Endothelial cell of umbilical vein (primary cell): ENCODE measurements around the gene STARD13. TPM values are rescaled to one million over a fixed set of nuclear protein-coding genes. Genes with fewer than 3 reads are reported as not detected.

Source experiments
- BruUV-seq: library from RNA; stranded (reverse); fragments of 400-500 nt; replicated peaks from 2 replicates; lab custom pipeline; 2021; lab: Mats Ljungman, UMichigan
- CTCF ChIA-PET: fragments of 300-600, 350-600 bp; sonication (Branson Sonifier 250); formaldehyde crosslinking; loops from one replicate; lab custom pipeline; 2021; ENCODE audit warnings: antibody characterized with exemption, inconsistent platforms; lab: Charles Lee
- POLR2A ChIA-PET: fragments of 300-600, 350-600 bp; sonication (Branson Sonifier 250); formaldehyde crosslinking; loops from one replicate; lab custom pipeline; 2021; ENCODE audit warnings: antibody characterized with exemption, inconsistent platforms; lab: Charles Lee
- DNase-seq: peaks from one replicate; pipeline ENCODE4 v3.0.0-alpha.2; 2011; ENCODE audit warnings: low read depth, low spot score
- FAIRE-seq: peaks from 2 replicates; lab custom pipeline; 2011; peaks lifted over from hg19 to GRCh38; lab: Jason Lieb, UNC
- H2AFZ ChIP-seq: 2 replicates; pipeline ENCODE4 v1.6.0; 2012; ENCODE audit warnings: low read depth, low read length, control low read depth, inconsistent platforms
- H3K27ac ChIP-seq: 2 replicates; pipeline ENCODE4 v1.5.1; 2011; ENCODE audit warnings: low read depth, mild to moderate bottlenecking, control low read depth, low read length, moderate library complexity; ENCODE audit not compliant: insufficient read depth
- H3K27me3 ChIP-seq, 2 experiments: 2 replicates each; pipeline versions ENCODE4 v1.6.0 to v1.6.1; 2011; ENCODE audit warnings: low read length in 2 of 2, mixed read lengths in 1 of 2; ENCODE audit not compliant: control insufficient read depth in 2 of 2, insufficient read depth in 2 of 2
- H3K36me3 ChIP-seq, 2 experiments: 2 replicates in 1 of 2; 3 replicates in 1 of 2; pipeline ENCODE4 v1.5.1; 2011; ENCODE audit warnings: low read length in 2 of 2, mild to moderate bottlenecking in 1 of 2, moderate library complexity in 1 of 2; ENCODE audit not compliant: control insufficient read depth in 2 of 2, insufficient read depth in 2 of 2; ENCODE audit errors: extremely low read depth in 1 of 2
- H3K4me1 ChIP-seq: 3 replicates; pipeline ENCODE4 v1.5.1; 2011; ENCODE audit warnings: mild to moderate bottlenecking, low read length; ENCODE audit not compliant: control insufficient read depth, insufficient read depth; ENCODE audit errors: extremely low read depth
- H3K4me2 ChIP-seq: 2 replicates; pipeline ENCODE4 v1.6.1; 2011; ENCODE audit warnings: low read length, control low read depth, mixed read lengths; ENCODE audit not compliant: insufficient read depth
- H3K4me3 ChIP-seq, 3 experiments: fragments of 200-600 bp in 1 of 3; sonication (generic), shearing (Covaris generic) in 1 of 3; replicated peaks in 1 of 3; 2 replicates each; pipeline ENCODE4 v1.5.1; 2011 to 2016; ENCODE audit warnings: control low read depth in 3 of 3, low read length in 3 of 3, mild to moderate bottlenecking in 2 of 3, inconsistent platforms in 1 of 3, low read depth in 1 of 3, moderate library complexity in 1 of 3; ENCODE audit not compliant: insufficient read depth in 1 of 3
- H3K79me2 ChIP-seq: 2 replicates; pipeline ENCODE4 v1.6.0; 2012; ENCODE audit warnings: low read length, inconsistent platforms; ENCODE audit not compliant: control insufficient read depth, insufficient read depth
- H3K9ac ChIP-seq: replicated peaks from 2 replicates; pipeline ENCODE3; 2011; ENCODE audit warnings: low read length, control low read depth; ENCODE audit not compliant: insufficient read depth; ENCODE audit errors: extremely low read depth
- H3K9me1 ChIP-seq: replicated peaks from 3 replicates; pipeline ENCODE4 v1.6.0; 2011; ENCODE audit warnings: mild to moderate bottlenecking, low read length; ENCODE audit not compliant: control insufficient read depth, insufficient read depth; ENCODE audit errors: extremely low read depth
- H3K9me3 ChIP-seq: replicated peaks from 2 replicates; pipeline ENCODE4 v1.5.1; 2012; ENCODE audit warnings: low read length, inconsistent platforms; ENCODE audit not compliant: control insufficient read depth, insufficient read depth
- H4K20me1 ChIP-seq: replicated peaks from 2 replicates; pipeline ENCODE3; 2011; ENCODE audit warnings: mild to moderate bottlenecking, low read length; ENCODE audit not compliant: control insufficient read depth, insufficient read depth; ENCODE audit errors: extremely low read depth
- FOS ChIP-seq: IDR thresholded peaks from 2 replicates; pipeline ENCODE4 v1.6.1; 2011; ENCODE audit warnings: mild to moderate bottlenecking, low read length, moderate library complexity, borderline replicate concordance; ENCODE audit not compliant: insufficient read depth
- POLR2AphosphoS5 ChIP-seq: IDR thresholded peaks from 2 replicates; pipeline ENCODE4 v1.6.1; 2012; ENCODE audit warnings: low read depth, mild to moderate bottlenecking, control low read depth, low read length, moderate library complexity; ENCODE audit not compliant: insufficient read depth
- dilution Hi-C: fragments of 300-500 bp; cut with MboI; formaldehyde crosslinking; loops from one replicate; pipeline ENCODE4 v1.15.0; 2019; ENCODE audit warnings: low sequenced_read_pairs; ENCODE audit not compliant: extremely low pct_ligation_motif_present
- intact Hi-C: fragments of 100-400 bp; cut with micrococcal nuclease; formaldehyde crosslinking; loops from one replicate; pipeline ENCODE4 v1.10.0; 2022
- polyA plus RNA-seq, 4 experiments: library from polyadenylated mRNA; depleted of rRNA in 3 of 4; stranded (reverse) in 3 of 4; unstranded in 1 of 4; fragments of >200 nt; gene quantifications; 2 replicates each; pipeline versions ENCODE4 v1.2.1 to v1.2.3, GENCODE V29; 2011 to 2012; ENCODE audit warnings: missing spikeins in 1 of 4
- total RNA-seq: library from RNA; stranded (reverse); gene quantifications from 2 replicates; pipeline ENCODE4 v1.2.3, GENCODE V29; 2021
- TF ChIP-seq, protein P1 (sequence below), 2 donors: IDR thresholded peaks; 1 replicate in 1 of 2; 2 replicates in 1 of 2; pipeline ENCODE4 v1.5.1; 2011; ENCODE audit warnings: low read length in 2 of 2, mild to moderate bottlenecking in 2 of 2, moderate library complexity in 2 of 2, control low read depth in 1 of 2, inconsistent platforms in 1 of 2, low read depth in 1 of 2; ENCODE audit not compliant: insufficient read depth in 1 of 2; ENCODE audit errors: extremely low read depth in 1 of 2

The STARD13 gene
- total and polyA plus RNA-seq, 2 donors (not counting 3 experiments of a cell fraction or from before 2014, with no cell fraction given) = 11.0 to 47.7 TPM

DNA sequence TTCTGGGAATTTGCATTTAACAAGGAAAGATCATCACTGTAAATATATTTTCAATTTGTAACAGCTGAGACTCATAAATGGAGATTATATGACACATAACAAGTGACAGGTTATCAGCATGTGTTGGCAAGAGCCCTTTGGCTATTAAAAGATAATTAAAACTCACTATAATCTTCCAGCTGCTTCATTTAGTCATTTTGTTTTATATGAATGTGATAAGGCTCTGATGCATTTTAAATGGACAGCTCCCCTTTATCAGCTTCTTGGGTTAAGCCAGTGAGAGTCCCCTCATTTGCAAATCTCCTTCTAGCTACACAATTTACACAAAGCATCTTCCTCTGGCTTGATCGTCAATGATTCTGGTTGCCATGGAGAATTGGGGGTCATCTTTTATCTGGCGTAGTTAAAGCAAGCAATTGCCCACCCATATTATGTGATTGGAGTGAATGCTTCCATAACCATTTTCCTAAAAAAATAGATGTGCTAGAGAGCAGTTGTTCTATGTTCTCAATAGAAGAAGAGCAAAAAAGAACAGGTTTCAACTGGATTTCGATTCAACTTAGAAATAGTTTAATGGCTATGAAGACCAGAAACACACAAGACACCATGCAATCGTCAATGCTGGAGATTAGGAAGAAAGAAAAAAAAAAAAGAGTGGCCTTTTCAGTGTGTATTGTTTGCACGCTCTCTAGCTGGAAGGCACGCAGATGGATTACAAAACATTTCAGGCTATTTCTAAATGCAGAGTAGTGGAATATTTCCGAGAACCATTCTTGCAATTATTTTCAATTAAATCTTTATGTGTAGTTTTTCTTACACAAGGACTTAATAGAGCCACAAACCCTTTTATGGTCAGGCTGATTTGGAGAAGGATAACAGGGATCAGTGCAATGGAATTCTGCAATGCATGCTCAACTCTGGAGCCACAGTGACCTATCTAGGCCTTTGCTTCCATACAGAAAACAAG is 27.4 kb downstream of the STARD13 start:
- no peak for FAIRE-seq

More for the DNA sequence above, 27.4 kb downstream of the STARD13 start:
- Histone ChIP-seq H4K20me1 (no peaks in the 10 kb centered on the region), H3K27me3 (no peaks in the 10 kb centered on the region), H3K4me2 (no peak overlapping the region), H3K9ac (no peak overlapping the region), H3K4me3 (no peak overlapping the region), H3K4me1 (peaks cover 6% of the 10 kb centered on the region), H2AFZ (no peak overlapping the region), H3K79me2 (peaks cover 100% of the 10 kb centered on the region), H3K36me3 (no peaks in the 10 kb centered on the region), H3K9me3 (no peaks in the 10 kb centered on the region), H3K9me1 (no peaks in the 10 kb centered on the region), H3K27ac (no peak overlapping the region)
- ChIA-PET POLR2A (no interaction called here), CTCF (interaction anchor here (0.6 to 1.1 kb wide), 3 partner anchors 11 to 672 kb away, joined by 3 read pairs; no protein-coding TSS in a partner anchor)
- dilution Hi-C loops = no loop called here
- TF ChIP-seq, protein P1, sequence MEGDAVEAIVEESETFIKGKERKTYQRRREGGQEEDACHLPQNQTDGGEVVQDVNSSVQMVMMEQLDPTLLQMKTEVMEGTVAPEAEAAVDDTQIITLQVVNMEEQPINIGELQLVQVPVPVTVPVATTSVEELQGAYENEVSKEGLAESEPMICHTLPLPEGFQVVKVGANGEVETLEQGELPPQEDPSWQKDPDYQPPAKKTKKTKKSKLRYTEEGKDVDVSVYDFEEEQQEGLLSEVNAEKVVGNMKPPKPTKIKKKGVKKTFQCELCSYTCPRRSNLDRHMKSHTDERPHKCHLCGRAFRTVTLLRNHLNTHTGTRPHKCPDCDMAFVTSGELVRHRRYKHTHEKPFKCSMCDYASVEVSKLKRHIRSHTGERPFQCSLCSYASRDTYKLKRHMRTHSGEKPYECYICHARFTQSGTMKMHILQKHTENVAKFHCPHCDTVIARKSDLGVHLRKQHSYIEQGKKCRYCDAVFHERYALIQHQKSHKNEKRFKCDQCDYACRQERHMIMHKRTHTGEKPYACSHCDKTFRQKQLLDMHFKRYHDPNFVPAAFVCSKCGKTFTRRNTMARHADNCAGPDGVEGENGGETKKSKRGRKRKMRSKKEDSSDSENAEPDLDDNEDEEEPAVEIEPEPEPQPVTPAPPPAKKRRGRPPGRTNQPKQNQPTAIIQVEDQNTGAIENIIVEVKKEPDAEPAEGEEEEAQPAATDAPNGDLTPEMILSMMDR (IDR thresholded peaks at IDR 0.05; ENCODE audit: extremely low read depth in 1 of 2, insufficient read depth in 1 of 2, low read depth in 1 of 2, low read length in 2 of 2) = no peak
- TF ChIP-seq FOS (no peak), POLR2AphosphoS5 (no peak)
- DNase-seq = no peak
- intact Hi-C loops = no loop called here
- no TSS peak for BruUV-seq
